HG03025 (cell line): ENCODE measurements around the gene APLP1.
"Not testable (repeated sequence)": the region's sequence is repeated elsewhere in the genome, so short reads cannot be mapped to it uniquely, and the experiment has no call there.

ENCODE experiments used
- ATAC-seq: cut with Tn5 transposase; IDR thresholded peaks from one replicate; pipeline ENCODE4 v1.9.1; 2021; ENCODE audit warnings: mild to moderate bottlenecking, moderate library complexity; ENCODE audit not compliant: unreplicated experiment, low FRiP score

APLP1 gene

DNA sequence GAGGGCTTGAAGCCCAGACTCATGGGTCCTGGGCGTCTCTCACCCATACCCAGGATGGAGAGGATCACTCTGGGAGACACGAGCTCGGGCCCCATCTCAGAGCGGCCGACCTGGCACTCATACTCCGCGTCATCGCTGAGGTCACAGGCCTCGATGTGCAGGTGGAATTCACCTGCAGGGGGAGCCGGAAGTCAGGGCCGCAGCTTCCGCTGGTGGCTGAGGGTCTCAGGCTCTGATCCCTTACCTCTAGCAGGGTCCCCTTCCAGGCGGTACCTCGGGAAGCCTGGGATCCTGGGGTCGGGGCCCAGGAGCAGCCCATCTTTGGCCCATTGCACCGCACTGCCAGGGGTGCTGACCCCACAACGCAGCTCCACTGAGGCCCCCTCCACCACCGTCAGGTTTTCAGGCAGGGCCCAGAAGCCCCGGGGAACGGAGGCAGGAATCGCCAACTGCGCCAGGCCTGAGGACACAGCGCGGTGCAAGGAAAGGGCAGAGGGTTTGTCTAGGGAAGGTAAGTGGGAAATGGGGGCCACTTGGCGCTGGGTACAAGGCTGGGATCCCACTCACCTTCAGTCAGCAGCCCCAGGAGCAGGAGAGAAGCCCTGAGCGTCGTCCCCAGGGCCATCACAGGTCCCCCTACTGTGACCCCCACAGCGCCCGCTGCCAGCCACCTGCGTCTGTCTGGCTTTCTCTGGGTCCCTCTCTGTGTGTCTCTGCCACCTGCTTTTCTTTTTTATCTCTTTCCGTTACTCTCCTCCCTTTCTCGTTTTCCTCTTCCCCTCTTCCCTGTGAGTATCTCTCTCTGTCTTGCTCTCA is 17.0 kb upstream of the APLP1 start:
- no peak for ATAC-seq

DNA sequence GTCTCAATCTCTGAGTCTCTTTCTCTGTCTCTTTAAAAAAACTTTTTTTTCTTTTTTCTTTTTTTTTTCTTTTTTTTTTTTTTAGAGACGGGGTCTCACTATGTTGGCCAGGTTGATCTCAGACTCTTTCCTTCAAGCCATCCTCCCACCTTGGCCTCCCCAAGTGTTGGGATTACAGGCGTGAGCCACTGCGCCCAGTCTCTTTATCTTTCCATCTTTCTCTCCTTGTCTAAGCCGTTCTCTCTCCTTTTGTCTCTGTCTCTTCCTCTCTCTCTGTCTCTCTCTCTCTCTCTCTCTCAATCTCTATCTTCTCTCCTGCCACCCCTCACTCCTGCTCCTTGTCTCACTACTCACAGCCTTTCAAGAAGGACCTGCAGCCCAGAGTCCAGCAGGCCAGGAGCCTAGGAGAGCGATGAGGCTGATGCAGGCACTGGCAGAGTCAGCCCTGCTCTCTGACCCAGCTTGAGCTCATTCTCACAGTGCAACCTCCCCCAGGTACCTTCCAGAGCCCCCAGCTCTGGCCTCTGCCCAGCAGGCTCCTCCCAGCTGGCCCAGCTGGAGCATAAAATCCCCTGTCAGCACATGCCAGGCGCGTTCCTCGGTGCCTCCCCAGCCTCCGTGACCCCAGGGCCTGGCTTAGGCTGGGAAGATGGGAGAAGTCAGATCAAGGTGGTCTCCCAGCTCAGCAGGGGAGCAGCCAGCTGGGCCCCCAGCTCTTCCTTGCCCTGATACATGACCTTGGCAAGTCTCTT is 16.2 kb upstream of the APLP1 start, which contains the start of gene NPHS1:
NPHS1 (minus strand) TSS at position 476 of the 752 bp plus-strand sequence. CDS start 667 bp downstream, outside the sequence.
- ATAC-seq, result no peak

DNA sequence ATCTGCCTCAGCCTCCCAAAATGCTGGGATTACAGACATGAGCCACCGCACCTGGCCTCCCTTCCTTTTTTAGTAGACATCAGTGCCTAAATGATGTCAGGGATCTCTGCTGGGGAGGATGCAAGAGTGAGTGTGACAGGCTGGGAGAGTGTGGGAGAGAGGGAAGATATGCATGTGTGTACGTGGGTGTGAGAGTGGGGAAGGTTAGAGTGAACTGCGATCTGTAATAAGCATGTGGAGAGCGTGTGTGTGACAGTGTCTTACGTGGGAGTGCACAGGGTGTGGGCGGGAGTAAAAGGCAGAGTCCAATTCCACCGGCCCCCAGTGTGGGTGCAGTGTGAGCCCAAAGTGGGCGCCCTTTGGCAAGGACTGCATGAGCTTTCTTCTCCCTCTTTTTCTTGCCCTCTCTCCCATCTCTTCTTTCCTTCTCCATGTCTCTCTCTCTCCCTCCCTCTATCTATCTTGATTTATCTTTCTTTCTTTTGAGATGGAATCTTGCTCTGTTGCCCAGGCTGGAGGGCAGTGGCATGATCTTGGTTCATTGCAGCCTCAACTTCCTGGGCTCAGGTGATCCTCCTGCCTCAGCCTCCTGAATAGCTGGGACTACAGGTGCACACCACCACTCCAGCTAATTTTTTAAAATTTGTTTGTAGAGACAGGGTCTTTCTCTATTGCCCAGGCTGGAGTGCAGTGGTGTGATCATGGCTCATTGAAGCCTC is 15.2 kb upstream of the APLP1 start:
- ATAC-seq, result no peak

DNA sequence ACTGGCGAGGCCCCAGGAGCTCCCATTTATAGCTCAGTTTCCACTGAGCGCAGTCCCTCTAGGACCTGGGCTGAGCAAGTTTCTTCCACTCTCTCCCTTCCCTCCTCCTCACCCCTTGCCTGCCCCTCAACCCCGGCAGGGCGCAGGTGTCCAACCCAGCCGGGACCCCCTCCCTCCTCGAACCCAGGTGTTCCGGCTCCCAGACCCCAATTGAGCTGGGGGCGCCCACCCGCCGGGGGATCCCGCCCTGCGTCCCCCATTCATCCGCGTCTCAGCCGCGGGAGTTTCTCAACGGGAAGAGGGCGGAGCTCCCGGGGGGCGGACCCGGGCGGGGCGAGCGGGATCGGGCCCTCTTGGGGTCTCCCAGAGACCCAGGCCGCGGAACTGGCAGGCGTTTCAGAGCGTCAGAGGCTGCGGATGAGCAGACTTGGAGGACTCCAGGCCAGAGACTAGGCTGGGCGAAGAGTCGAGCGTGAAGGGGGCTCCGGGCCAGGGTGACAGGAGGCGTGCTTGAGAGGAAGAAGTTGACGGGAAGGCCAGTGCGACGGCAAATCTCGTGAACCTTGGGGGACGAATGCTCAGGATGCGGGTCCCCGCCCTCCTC is 11.7 kb upstream of the APLP1 start, which contains the start of gene KIRREL2:
KIRREL2 (plus strand) TSS at position 366 of the 604 bp plus-strand sequence; CDS start at position 575, 209 bp downstream.
- ATAC-seq, result no peak

DNA sequence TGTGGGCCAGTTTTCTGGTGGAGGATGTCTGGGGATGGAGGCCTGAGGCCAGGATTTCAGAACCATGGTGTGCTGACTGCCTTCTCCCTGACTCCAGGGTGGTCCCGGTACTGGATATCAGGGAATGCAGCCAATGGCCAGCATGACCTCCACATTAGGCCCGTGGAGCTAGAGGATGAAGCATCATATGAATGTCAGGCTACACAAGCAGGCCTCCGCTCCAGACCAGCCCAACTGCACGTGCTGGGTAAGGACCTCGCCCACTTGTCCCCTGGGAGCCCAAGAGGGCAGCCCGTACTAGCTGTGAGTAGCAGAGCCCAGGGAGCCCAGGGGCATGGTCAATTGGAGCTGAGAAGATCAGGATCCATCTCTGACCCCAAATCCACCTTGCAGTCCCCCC is 10.1 kb upstream of the APLP1 start:
- no peak for ATAC-seq

DNA sequence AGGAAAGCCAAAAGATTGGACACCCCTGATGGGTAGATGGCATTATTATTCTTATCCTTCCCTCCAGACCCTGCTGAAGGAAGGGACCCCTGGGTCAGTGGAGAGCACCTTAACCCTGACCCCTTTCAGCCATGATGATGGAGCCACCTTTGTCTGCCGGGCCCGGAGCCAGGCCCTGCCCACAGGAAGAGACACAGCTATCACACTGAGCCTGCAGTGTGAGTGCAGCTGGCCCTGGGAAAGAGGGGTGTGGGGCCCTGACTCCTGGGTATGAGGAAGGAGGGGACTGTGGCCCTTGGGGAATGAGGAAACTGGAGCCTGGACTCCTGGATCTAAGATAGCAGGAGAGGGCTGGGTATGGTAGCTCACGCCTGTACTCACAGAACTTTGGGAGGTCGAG is 9.0 kb upstream of the APLP1 start:
- no peak for ATAC-seq

DNA sequence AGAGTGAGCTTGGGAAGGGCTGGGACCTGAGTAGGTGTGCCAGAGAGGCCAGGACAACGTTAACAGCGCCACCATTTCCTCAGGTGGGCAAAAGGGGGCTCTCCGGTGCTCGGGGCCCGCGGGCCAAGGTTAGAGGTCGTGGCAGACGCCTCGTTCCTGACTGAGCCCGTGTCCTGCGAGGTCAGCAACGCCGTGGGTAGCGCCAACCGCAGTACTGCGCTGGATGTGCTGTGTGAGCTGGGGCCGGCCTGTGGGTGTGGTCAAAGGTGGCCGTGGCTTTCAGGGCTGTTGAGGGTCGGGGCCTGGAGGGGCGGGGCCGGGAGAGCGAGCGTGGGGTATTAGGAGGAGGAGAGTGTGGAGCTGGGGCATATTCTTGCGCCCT is 7.9 kb upstream of the APLP1 start:
- no peak for ATAC-seq

DNA sequence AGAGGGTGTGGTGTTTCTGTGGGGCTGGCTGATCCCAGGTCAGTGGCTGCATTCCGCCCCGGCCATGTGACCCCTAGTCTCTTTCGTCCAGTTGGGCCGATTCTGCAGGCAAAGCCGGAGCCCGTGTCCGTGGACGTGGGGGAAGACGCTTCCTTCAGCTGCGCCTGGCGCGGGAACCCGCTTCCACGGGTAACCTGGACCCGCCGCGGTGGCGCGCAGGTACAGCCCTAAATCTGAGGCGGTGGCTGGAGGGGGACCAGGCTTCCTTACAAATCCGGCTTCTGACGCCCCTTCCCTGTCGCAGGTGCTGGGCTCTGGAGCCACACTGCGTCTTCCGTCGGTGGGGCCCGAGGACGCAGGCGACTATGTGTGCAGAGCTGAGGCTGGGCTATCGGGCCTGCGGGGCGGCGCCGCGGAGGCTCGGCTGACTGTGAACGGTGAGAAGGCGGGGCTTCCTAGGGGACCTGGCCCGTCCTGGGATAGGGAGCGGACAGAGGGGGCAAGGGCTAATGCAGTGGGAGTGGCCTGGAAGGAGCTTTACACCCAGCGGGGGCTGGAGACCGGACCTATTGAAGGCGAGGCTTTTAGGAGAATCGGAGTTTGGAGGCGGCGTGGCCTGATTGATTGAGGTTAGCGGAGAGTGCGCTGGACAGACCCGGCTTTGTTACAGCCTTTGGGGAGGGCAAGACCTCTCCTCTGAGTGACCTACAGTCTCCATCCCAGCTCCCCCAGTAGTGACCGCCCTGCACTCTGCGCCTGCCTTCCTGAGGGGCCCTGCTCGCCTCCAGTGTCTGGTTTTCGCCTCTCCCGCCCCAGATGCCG is 7.3 kb upstream of the APLP1 start:
- ATAC-seq, result no peak

DNA sequence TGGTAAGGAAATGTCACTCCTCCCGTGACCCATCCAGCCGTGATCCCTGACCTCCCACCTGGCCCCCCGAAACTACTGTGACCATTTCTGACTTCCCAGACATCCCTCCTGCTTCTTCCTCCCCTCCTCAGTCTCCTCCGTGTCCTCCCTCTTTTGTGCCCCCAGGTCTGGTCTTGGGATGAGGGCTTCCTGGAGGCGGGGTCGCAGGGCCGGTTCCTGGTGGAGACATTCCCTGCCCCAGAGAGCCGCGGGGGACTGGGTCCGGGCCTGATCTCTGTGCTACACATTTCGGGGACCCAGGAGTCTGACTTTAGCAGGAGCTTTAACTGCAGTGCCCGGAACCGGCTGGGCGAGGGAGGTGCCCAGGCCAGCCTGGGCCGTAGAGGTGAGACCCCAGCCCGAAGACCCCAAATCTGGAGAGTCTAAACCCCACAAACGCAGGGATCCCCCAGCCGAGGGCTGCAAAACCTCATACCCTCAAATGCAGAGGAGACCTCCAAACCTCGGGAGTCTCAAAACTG is 6.7 kb upstream of the APLP1 start:
- no peak for ATAC-seq

DNA sequence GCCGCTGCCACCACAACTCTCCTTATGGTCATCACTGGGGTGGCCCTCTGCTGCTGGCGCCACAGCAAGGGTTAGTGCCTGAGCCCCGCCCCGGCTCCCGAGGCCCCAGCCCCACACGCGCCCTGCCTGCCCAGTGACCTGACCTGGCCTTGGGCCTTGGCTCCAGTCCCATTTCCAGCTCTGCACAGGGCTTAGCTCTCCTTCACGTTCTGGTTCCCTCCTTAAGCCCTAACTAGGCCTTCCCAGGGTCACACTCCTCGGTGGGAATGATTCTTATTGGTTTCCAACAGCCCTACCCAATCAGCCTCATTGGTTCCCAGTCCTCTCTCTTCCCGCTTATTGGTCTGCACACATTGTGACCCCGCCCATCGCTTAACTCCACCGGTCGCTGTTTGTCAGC is 5.8 kb upstream of the APLP1 start:
- ATAC-seq, result no peak

DNA sequence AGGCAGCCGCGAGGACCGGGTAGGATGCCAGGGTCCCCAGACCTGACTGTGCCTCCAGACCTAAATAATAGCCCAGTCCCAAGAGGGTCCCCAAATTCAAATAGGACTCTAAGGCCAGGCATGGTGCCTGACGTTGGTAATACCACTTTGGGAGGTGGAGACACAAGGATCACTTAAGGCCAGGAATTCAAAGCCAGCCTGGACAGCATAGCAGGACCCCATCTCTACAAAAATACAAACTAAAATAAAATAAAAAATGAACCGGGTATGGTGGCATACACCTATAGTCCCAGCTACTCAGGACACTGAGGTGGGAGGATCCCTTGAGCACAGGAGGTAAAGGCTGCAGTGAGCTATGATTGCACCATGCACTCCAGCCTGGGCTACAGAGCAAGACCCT is 5.4 kb upstream of the APLP1 start:
- ATAC-seq, result no peak

DNA sequence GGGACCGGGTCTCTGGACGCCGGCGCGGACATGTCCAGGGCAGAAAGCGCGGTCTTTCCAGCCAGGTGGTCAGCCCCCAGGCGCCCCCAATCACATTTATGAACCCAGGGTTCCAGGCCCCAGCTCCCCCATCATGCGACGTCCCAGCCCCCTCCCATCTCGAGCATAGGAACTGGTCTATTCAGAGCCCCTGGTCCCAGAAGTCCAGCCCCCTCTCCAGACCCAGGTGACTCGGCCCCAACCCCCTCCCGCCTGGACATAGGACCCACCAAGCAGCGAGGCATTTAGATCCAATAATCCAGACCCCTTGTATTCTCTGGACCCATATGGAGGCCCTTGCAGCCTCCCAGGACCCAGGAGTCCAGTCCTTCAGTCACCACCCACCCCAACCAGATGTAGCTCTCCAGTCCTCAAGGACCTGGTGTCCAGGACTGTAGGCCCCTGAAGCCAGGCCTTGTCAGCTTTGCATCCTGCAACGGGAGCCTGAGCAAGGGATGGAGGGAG is 501 bp downstream of the APLP1 start:
- no peak for ATAC-seq

DNA sequence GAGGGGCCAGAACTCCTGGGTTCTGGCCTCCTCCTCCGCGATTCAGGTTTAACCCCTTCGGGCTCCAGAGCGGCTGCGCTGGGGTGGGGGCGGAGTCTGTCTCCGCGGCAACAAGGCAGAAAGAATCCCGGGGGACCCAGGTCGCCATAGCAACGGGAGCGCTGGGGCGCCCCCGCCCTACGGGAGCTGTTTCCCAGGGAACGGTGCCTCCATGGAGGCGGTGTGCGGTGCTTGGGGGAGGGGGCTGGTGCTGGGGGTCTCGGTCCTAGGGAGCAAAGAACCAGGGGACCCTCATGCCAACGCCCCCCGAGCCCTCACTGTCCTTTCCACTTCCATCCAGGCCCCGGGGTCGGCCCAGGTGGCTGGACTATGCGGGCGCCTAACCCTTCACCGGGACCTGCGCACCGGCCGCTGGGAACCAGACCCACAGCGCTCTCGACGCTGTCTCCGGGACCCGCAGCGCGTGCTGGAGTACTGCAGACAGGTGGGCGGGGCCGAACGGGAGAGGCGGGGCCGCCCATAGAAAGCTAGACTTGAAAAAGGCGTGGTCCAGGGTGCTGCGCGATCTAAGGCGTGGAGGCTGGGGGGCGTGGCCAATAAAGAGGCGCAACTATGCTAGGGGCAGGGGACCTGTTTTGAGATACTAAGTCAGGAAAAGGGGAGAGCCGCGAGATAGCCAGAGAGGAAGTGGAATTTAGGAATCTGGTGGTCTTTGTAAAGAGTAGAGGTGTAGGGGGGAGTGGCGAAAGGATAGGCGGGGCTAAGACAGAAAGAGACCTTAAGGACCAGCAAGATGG is 1.2 kb downstream of the APLP1 start:
- no peak for ATAC-seq

DNA sequence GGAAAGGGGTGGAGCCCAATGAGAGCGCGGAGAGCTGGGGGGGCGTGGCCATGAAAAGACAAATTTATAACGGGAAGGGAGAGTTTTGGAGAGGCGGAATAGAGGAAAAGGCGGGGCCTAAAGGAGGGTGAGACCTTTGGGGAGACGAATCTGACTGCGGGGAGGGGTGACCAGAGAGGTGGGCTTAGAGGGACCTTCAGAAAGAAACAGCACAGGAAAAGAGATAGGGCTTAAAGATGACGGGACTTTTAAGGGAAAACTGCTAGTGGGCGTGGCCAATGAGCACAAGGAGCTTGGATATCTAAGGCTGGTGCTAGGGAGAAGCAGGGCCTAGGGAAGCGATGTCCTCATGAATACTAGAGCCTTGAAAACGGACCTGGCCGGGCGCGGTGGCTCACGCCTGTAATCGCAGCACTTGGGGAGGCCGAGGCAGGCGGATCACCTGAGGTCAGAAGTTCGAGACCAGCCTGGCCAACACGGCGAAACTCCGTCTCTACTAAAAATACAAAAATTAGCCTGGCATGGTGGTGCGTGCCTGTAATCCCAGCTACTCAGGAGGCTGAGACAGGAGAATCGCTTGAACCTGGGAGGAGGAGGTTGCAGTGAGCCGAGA is 1.9 kb downstream of the APLP1 start:
- not testable (repeated sequence) for ATAC-seq

DNA sequence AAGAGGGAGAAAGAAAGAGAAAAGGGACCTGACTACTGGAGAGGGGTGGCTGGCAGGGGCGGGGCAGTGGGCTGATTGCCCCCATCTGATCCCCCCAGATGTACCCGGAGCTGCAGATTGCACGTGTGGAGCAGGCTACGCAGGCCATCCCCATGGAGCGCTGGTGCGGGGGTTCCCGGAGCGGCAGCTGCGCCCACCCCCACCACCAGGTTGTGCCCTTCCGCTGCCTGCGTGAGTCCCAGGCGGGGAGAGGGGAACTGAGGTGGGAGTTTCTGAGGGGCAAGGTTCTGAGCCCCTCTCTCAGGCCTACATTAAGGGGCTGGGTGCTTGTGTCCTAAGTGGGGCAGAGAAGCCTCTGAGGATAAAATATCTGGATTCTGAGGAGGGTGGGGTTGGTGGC is 2.4 kb downstream of the APLP1 start:
- ATAC-seq, result no peak

DNA sequence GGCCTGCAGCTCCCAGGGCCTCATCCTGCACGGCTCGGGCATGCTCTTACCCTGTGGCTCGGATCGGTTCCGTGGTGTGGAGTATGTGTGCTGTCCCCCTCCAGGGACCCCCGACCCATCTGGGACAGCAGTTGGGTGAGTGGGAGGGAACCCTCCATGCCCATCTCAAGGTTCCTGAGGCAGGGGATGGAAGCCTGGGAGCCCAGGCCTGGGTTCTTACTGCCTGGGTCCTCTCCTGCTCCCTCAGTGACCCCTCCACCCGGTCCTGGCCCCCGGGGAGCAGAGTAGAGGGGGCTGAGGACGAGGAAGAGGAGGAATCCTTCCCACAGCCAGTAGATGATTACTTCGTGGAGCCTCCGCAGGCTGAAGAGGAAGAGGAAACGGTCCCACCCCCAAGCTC is 3.2 kb downstream of the APLP1 start:
- ATAC-seq, result no peak

DNA sequence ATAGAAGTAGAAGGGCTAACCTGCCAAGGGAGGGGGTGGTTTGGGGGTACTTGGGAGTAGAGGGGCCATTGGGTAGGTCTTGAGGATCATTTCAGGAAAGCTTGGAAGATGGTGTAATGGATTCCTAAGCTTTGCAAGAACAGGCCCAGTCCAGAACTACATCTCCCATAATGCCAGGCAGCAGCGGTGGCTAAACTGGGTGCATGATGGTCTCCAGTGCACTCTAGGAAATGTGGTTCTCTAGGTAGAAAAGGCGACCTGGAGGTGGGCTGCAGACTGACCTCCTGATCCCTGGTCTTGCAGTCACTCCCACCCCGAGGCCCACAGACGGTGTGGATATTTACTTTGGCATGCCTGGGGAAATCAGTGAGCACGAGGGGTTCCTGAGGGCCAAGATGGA is 3.8 kb downstream of the APLP1 start:
- ATAC-seq, result no peak

DNA sequence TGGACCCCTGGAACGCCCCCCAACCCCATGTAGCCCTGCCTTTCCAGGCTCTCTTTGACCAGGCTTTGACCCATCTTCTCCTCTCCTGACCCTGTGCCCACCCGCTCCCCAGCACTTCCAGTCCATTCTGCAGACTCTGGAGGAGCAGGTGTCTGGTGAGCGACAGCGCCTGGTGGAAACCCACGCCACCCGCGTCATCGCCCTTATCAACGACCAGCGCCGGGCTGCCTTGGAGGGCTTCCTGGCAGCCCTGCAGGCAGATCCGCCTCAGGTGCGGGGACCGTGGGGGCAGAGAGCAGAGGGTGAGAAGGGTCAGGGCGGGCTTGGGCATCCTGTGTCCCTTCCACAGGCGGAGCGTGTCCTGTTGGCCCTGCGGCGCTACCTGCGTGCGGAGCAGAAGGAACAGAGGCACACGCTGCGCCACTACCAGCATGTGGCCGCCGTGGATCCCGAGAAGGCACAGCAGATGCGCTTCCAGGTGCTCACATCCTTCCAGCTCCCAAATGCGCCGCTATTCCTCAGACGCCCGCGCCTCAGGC is 6.1 kb downstream of the APLP1 start:
- no peak for ATAC-seq
